HL-60/S4 treated with phorbol 12-myristate 13-acetate at 8.2 ng/mL for 4 days and 3 days (cell line): ENCODE data around the gene CNTD1.

ENCODE experiments used
- in situ Hi-C: fragments of 300-500 bp; cut with MboI; formaldehyde crosslinking; loops from 2 replicates; pipeline ENCODE4 v1.15.0; 2022; ENCODE audit warnings: low sequenced_read_pairs

The CNTD1 gene

DNA sequence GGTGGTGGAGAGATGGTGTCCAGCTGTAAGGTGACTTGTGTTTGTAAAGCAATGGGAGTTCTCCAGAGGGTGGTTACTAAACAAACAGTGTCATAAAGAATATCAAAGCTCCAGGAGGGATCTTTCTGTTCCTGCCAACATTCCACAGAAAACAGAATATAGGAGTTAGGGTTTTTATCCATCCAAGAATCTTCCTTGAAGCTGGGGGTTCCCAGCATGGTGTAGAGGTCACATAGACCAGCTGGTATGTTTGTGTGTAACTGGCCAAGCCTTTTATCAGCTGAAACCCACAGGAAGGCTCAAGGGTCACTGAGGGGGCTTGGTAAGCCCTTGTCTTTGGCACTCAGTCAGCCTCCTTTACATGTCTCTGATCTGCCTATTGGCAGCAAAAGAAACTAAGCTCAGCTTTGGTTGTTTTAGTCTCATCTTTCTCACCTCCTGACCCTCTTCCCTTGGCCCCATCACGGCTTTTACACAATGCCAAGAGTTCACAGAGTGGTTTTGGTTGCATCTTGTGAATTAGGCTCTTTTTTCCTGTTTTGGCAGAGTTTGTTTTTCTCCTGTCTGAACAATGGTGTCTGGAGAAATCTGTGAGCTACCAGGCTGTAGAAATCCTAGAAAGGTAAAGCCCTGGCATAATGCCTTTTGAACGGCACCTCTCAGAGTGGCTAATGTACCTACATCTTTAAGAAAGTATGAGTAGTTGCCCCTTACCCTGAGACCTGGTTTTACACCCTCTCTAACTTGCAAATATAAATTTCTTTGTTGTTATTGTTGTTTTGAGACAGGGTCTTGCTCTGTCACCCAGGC lies 4.6 kb downstream of the CNTD1 start:
- in situ Hi-C loops = no loop called here

DNA sequence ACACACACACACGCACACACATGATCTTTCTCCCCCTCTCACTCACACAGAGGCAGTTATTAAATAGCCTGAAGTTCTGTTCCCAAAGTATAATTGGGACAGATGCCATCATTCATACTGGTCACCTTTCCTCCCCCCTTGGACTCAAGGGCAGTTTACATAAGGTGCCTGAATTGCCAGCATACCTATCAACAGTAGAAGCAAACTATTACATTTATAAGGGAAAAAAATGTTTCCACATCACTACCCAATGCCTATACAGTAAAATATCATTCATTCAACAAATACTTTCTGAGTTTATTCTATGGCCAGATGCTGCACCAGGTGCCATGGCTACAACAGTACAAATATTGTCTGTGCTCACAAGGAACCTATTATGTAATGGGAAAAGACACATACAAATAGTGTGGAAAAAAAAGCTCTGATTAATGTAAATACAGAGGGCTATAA lies 6.3 kb downstream of the CNTD1 start:
- in situ Hi-C loops = no loop called here

DNA sequence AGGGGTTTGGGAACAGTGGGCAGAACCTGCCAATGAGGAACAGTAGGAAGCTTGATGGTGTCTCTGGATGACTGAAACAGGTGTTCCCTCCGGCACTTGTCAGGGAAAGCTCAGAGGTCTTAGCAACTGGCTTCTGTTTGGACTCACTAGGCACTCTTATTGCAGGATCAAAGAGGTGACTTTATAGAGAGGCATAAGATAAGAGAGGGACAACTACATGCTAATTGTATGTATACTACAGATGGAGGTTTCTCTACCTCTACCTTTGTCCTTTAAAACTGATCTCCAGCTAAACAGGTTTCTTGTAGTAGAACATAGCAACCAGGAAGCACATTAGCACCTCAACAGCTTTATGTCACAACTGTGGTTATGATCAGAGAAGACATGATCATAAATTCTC lies 7.6 kb downstream of the CNTD1 start:
- in situ Hi-C loops = no loop called here

DNA sequence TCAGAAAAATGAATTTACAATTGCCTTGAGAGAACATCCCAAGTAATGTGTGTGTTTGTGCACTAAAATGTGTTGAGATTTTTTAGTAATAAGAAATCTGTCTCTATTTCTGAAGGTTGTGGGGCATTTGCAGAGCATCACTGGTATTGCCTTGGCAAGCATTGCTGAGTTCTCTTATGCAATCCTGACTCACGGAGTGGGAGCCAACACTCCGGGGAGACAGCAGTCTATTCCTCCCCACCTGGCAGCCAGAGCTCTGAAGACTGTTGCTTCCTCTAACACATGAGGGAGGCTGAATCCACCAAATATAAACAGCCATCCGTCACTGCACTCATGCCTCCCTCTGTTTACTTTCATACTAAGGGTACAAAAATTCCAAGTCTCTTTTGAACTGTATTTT lies 10.6 kb downstream of the CNTD1 start:
- in situ Hi-C loops = no loop called here

DNA sequence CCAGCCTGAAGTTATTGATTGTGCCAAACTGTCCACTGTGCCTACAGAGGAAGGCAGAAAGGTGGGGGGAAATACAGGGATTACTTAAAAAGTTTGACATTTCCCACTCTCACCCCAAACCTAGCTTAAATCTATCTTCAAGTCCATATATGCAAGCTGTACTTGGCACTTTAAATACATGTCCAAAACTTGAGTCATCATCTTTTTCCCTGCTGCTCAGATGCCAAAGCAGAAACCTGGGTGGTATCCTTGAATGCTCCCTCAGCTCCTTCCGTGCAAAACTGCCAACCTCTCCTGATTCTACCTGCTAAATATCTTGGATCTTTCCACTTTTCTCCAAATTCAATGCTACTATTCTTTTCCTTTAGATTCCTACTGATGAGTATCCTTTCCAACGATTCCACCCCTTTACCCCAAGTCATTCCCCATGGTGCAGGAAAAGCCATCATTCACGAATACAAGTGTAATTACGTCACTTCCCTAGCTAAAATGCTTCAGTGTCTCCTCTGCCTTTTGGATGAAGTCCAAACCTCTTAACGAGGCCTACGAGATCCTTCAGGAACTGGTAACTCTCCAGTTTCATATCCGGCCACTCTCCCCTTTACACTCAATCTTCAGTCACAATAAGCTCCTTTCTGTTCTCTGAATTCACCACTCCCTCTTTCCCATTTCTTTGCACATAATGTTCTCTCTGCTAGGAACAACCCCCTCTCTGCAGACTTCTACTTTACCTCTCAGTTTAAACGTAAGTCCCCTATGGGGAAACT lies 16.2 kb downstream of the CNTD1 start:
- in situ Hi-C loops = no loop called here

DNA sequence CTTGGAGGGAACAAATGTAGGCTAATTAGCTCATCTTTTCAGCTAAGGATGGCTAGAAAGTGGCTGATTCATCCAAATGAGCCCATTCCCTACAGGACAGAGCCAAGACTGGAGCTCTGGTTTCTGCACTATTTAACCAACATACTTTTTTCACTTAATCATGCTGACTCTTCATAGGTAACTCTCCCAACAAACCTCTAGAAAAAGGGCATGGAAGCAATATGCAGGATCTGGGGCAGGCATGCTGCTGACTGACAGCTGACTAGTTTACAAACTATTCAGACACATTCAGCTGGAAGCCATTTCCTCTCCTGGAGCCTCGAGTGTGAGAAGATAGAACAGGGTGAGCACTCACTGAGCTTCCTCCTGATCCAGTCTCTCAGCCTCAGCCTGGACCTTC lies 19.2 kb downstream of the CNTD1 start:
- in situ Hi-C loops = no loop called here

DNA sequence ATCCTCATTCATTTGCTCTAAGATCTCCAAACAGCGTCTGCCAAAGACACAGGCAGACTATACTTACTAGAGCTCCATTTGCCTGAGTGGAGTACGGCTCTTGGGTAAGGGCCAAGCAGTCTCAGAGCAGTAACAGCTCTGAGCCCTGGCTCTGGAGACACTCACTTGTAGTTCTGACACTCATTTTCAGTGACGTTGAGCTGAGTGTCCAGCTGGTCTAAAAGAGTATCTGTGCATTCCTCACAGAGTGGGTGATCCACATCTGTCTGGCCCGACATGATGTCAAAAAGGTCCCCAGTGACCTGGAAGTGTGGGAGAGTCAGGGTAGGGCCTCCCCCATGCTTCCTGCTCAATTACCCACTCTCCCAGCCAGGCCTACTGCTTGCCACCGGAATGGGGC lies 19.7 kb downstream of the CNTD1 start:
- in situ Hi-C loops = no loop called here

DNA sequence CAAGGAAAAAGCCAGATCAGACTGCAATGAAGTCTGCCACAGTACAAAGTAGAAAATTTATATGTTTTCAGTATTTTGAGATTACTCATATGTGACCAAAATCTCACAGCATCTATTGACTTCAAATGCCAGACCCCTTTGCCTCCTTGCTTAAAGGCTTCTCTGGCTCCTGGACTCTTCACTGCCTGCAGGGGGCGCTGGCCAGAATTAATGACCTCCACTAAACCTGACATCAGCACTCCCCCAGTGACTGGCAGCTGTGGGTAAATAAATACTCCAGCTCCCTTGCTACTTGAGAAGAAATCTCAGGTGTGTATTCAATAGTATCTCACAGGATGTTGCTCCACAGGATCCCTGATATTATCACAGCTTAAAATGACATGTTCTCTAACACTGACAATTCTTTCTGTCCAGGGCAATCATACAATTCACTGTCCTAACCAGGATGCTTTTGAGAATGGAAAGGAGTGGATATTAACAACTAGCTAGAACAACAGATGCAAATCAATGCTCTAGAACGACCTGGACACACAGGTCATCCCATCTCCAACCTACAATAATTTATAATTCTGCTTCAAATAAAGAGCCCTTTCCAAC lies 21.4 kb downstream of the CNTD1 start:
- in situ Hi-C loops = loop anchor here (10.0 kb wide), 1 partner anchor 95 kb away; no protein-coding TSS in a partner anchor

DNA sequence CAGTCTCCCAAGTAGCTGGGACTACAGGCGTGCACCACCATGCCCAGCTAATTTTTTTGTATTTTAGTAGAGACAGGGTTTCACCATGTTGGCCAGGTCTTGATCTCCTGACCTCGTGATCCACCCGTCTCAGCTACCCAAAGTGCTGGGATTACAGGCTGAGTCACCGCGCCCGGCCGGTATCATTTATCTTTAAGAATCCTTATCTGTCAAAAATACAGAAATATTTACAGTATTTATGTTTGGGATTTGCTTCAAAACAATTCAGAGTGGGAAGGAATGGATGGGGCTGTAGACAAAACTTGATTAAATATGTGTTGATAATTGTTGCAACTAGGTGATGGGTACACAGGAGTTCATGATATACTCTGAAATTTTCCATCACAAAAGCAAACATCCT lies 22.5 kb downstream of the CNTD1 start:
- in situ Hi-C loops = loop anchor here (10.0 kb wide), 1 partner anchor 96 kb away; no protein-coding TSS in a partner anchor

DNA sequence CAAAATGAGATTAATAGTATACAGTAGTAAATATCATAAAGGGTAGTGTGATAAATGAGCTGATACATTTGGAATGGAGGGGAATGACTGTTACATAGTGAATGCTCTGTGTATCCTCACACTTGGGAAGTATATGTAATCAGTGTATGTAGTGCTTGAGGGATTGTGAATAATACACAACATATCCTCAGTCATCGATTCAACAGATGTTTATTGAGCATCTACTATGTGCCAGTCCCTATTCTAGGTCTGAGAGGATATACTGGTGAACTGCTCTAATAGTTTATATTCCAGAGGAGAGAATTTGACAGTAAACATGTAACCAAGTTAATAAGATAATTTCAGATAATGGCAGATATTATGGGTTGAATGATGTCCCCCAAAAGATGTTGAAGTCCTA lies 28.8 kb downstream of the CNTD1 start:
- in situ Hi-C loops = loop anchor here (10.0 kb wide), 1 partner anchor 103 kb away; no protein-coding TSS in a partner anchor

DNA sequence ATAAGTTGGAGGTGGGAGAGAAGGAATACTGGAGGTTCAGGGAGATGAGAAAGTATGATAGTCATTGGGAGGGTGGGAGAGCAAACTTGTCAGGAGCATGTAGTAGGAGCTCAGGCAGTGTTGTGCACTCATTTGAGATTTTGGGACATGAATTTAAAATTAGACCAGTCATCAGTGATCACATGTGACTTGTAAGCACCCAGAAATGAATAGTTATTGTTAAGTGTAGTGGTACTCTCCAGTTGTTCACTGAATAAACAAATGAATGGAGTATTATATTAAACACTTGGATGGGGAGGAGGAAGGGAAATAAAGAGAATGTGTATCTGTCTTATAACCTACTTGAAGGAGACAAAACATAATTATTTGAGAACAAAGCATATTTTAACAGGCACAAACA lies 32.3 kb downstream of the CNTD1 start:
- in situ Hi-C loops = no loop called here

DNA sequence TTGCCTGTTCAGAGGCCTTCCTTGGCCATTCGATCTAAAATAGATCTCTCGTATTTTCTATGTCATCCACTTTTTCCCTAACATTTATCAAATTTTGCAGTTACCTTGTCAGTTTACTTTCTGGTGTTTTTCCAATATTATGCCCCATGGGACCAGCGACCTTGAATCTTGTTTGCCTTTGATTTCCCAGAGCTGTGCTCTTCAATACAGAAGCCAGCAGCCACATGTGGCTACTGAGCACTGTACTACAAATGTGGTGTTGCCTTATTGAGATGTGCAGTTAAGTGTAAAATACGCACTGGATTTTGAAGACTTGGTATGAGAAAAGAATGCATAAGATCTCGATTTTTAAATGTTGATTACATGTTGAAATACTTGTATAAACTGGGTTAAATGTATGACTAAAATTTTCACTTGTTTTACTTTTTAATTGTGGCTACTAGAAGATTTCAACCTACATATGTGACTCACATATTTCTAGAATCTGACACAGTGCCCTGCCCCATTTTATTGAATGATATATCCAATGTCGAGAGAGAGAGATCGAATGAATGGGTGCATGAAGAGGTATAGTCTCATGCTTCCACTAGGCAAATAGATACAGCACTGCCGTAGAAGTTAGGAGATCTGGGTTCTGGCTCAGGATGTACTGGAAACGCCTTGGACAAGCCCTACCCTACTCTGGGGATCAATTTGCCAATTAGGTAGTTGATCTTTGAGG lies 33.7 kb downstream of the CNTD1 start:
- in situ Hi-C loops = no loop called here

DNA sequence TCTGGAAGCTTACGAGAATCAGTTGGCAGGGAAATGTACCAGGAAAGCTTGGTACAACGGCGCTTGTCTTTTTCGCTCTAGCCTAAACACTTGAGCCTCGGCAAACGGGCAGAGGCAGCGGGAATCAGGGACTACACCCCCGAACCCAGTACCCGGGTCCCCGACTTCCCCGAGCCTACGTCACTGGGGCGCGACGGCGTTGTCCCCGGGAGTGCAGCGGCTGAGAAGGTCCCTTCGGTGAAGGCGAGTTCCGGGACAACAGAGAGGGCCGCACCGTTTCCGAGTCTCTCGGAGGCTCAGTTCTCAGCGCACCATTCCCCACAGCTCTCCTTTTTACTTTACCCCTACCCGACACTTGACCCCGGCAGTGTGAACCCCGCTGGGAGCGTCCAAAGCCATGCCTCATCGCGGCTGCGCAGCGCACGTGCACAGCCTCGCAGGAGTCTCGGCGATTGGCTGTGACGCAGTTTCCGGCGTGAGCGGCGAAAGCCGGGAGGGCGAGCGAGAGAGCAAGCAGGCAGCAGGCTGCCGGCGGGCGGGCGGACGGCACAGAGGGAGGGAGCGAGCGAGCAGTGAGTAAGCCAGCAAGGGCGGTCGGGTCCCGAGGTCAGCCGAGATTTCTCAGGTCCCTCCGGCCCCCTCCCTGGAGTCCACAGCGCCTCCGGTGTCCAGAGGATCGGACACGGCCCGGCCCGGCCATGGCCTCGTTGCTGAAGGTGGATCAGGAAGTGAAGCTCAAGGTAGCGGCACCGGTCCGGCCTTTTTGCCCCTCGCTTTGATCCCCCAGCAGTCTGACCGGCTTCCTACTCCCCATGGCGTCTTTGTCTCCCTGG lies 34.5 kb downstream of the CNTD1 start, which contains the start of gene PSME3:
Gene PSME3 (plus strand): TSS at position 464 of the 833 bp plus-strand sequence. CDS start 235 bp downstream, at position 699.
- in situ Hi-C loops = no loop called here

DNA sequence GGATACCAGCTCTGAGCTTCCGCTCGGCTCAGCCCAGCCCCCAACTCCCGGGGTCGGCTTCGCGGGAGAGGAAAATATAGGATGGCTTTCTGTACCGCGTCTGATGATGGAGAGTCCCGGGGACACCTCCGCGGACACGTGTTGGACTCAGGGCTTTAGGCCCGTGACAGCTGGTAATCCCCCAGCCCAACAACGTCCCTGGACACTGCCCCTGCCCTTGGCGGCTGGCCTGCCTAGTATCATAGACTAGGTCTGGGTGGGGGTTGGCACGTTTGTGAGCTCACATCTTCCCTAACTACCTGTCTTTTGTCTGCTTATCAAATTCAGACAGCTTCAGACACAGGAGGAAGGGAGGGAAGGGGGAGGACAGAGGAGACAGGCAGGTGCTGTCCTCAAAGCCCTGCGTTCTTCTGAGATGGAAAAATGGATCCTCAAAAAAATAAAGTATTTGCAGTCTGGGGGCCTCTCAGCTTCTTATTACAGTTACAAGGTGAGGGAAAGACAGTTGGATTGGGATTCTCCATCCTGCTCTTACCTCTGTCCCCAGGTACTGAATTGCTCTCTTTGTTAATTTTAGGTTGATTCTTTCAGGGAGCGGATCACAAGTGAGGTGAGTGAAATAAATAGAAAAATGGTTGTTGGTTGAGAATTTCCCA lies 35.2 kb downstream of the CNTD1 start:
- in situ Hi-C loops = no loop called here

DNA sequence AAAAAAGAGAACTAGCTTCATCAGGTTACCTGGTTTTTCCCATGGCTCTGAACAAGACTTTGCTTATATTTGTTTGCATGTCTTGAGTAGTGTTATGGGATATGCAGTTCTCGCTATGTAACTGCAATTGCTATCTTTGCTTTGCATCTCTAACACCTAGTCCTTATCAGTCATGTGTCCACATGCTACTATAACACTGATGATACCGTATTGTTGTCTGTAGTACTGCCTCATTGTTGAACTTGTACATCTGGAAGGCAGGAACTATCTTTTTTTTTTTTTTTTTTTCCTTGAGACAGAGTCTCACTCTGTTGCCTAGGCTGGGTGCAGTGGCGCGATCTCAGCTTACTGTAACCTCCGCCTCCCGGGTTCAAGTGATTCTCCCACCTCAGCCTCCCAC lies 37.1 kb downstream of the CNTD1 start:
- in situ Hi-C loops = no loop called here

DNA sequence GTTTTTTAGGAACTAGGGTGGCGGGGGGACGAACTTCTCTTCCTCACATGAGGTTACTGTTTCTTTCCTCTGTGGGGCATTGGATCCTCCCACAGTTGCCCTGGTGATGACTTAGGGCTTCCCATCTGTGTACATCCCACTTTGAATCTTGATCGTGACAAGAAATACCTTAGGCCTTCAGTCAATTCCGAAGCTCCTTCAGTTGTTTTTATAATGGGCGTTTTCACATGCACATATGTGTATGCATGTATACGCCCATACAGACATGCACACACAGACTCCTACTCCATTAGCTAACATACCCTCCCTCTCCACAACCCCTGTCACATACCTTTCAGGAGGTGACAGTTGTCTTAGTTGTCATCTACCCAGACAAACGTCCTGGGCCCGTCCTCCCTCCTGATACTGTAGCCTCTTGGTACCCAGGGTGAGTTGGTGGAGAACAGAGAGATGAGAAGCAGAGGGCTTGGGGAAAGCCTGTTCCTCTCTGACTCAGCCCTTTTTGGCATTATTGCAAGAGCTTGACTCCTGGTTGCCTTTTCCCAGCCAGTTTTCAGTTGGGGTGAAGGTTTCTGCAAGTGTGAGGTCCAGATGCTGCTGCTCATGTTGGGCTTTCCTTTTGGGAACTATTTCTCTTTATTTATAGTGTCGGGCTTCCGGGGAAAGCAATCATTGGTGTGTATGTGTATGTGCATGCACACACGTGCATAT lies 43.5 kb downstream of the CNTD1 start:
- in situ Hi-C loops = no loop called here

DNA sequence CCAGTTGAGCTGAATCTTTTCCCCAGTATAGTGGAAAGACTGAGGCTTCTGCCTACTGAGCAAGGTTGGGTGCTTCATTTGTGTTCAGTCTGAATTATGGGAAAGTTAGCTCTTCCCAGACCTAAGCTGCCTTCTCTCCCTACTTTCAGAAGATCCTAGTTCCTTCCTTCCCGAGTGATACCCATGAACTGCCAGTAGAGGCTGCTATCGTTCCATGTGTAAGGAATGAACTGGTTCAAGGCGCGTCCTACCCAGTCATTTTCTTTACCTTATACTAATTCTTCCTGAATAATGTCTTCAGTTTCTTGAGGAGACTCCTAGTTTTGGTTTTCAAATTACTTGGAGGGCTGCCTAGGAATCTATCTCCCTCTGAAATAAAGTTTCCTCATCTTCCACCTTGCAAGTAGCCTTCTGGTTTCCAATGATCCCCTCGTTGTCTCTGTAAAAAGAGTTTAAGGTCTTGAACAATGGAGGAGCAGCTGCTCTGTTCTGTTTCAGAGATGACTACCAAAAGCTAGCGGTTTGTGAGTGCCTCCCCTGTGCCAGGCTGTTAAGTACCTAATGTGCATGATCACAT lies 44.8 kb downstream of the CNTD1 start:
- in situ Hi-C loops = no loop called here

DNA sequence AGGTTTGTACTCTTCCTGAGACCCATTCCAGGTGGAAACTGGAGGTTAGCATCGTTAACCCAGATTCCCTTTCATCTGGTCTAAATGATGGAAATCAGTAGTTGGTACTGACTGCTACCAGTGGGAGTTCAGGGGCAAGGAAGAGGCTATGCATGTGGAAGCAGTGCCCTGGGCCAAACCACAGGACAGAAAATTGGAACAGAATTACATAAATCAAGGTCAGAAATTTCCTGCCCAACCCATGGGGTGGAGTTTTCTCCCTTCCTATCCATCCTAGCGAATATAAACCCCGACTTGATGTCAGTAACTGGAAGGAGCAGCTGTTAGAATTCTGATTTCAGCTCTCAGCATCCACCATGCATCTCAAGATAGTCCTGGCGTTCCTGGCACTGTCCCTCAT lies 45.6 kb downstream of the CNTD1 start, which contains the start of gene AOC2:
Gene AOC2 (plus strand): TSS at position 310 of the 400 bp plus-strand sequence. CDS start 47 bp downstream, at position 357.
- in situ Hi-C loops = no loop called here
